Hair follicle dermal papilla cell (primary cell): Measurements from ENCODE around the gene XRCC4. TPM values are rescaled to one million over a fixed set of nuclear protein-coding genes. Genes with fewer than 3 reads are reported as not detected.

Experiments used
- small RNA-seq: library from RNA; depleted of rRNA; stranded (forward); fragments of <200 nt; gene quantifications from one replicate; pipeline ENCODE3, GENCODE V24; 2012
- total RNA-seq: library from RNA; depleted of rRNA; stranded (reverse); fragments of >200 nt; gene quantifications from 2 replicates; pipeline ENCODE4 v1.2.3, GENCODE V29; 2012

The XRCC4 gene
- total RNA-seq = 5.2 and 7.3 TPM in 2 replicates

GRCh38 chr5:83076742-83077661 is at the start of gene XRCC4, which contains the start of gene TMEM167A:
XRCC4 (plus strand) TSS chr5:83077547; CDS start chr5:83104920, 27,373 bp downstream.
TMEM167A (minus strand) TSS chr5:83077394; CDS start chr5:83077323, 71 bp downstream.

Small RNAs within 50 kb of the gene (small RNA-seq; reads per million reads assigned to genes)
- 146 reads per million, percentile 98 among the genes with 10 or more reads in this experiment for gene SCARNA18

Other genes with a start within 250 kb of the XRCC4 start
- gene TMEM167A, start 153 bp upstream of the XRCC4 start, total RNA-seq = 71.8 and 81.3 TPM in 2 replicates